ENCODE measurements around the gene OR2B6. TPM values are rescaled to one million over a fixed set of nuclear protein-coding genes. Genes with fewer than 3 reads are reported as not detected.
"Not testable (repeated sequence)": the region's sequence is repeated elsewhere in the genome, so short reads cannot be mapped to it uniquely, and the experiment has no call there.

OR2B6 gene
- total RNA-seq, 1 experiment from 2014 or later: 0.26 TPM

DNA sequence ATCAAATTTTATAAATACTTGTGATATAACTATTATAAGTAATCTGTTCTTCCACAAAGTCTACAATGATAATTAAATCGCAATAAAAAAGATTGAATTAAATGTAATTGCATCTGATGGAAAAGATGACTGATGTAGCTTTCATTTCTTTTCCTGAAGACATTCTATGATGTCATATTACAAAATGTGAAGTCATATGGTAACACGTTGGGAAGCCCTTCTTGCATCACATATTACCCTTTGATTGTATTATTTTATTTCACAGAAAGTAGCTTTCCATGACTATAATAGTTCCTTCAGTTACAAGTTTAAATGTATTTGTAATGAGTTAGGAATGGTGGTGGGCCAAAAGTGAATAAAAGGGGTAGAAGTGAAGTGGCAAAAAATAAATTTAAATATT, 25.8 kb upstream of the OR2B6 start:
- in situ Hi-C loops (cut with HindIII; ENCODE audit: low pct_unique_long_range_greater_than_20kb, low sequenced_read_pairs): no loop called here
- DNase-seq (ENCODE audit: low read depth, low spot score) (no peak), ATAC-seq (no peak)
- intact Hi-C loops (cut with micrococcal nuclease; ENCODE audit: unreplicated experiment): loop anchor here (5.0 kb wide), 1 partner anchor 51 kb away; no protein-coding TSS in a partner anchor
- Histone ChIP-seq H3K27me3 (ENCODE audit: control insufficient read depth, insufficient read depth, low read length) (no peaks in the 10 kb centered on the region), H3K9me3 (ENCODE audit: control insufficient read depth, insufficient read depth, low read depth, low read length) (no peaks in the 10 kb centered on the region), H3K4me3 (ENCODE audit: low read depth in 2 of 2, low read length in 2 of 2) (no peak overlapping the region), H3K4me1 (ENCODE audit: control insufficient read depth, insufficient read depth, low read length) (no peaks in the 10 kb centered on the region), H3K27ac (ENCODE audit: low read length) (no peak overlapping the region), H3K36me3 (ENCODE audit: control insufficient read depth, insufficient read depth, low read length) (no peaks in the 10 kb centered on the region)
- ChIA-PET CTCF (no interaction called here), POLR2A (no interaction called here)
- BruUV-seq (replicated peaks): no TSS peak
- TF ChIP-seq POLR2AphosphoS5 (IDR thresholded peaks at IDR 0.05; ENCODE audit: low read depth, low read length): no peak
- no peak for TF ChIP-seq SIN3A (IDR thresholded peaks at IDR 0.05; ENCODE audit: borderline replicate concordance, insufficient read depth, low read depth, low read length)
- TF ChIP-seq, protein P1, sequence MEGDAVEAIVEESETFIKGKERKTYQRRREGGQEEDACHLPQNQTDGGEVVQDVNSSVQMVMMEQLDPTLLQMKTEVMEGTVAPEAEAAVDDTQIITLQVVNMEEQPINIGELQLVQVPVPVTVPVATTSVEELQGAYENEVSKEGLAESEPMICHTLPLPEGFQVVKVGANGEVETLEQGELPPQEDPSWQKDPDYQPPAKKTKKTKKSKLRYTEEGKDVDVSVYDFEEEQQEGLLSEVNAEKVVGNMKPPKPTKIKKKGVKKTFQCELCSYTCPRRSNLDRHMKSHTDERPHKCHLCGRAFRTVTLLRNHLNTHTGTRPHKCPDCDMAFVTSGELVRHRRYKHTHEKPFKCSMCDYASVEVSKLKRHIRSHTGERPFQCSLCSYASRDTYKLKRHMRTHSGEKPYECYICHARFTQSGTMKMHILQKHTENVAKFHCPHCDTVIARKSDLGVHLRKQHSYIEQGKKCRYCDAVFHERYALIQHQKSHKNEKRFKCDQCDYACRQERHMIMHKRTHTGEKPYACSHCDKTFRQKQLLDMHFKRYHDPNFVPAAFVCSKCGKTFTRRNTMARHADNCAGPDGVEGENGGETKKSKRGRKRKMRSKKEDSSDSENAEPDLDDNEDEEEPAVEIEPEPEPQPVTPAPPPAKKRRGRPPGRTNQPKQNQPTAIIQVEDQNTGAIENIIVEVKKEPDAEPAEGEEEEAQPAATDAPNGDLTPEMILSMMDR (IDR thresholded peaks at IDR 0.05): no peak
- no peak for TF ChIP-seq TCF7L2 (IDR thresholded peaks at IDR 0.05; ENCODE audit: low read depth, low read length)
- TF ChIP-seq, protein P2, sequence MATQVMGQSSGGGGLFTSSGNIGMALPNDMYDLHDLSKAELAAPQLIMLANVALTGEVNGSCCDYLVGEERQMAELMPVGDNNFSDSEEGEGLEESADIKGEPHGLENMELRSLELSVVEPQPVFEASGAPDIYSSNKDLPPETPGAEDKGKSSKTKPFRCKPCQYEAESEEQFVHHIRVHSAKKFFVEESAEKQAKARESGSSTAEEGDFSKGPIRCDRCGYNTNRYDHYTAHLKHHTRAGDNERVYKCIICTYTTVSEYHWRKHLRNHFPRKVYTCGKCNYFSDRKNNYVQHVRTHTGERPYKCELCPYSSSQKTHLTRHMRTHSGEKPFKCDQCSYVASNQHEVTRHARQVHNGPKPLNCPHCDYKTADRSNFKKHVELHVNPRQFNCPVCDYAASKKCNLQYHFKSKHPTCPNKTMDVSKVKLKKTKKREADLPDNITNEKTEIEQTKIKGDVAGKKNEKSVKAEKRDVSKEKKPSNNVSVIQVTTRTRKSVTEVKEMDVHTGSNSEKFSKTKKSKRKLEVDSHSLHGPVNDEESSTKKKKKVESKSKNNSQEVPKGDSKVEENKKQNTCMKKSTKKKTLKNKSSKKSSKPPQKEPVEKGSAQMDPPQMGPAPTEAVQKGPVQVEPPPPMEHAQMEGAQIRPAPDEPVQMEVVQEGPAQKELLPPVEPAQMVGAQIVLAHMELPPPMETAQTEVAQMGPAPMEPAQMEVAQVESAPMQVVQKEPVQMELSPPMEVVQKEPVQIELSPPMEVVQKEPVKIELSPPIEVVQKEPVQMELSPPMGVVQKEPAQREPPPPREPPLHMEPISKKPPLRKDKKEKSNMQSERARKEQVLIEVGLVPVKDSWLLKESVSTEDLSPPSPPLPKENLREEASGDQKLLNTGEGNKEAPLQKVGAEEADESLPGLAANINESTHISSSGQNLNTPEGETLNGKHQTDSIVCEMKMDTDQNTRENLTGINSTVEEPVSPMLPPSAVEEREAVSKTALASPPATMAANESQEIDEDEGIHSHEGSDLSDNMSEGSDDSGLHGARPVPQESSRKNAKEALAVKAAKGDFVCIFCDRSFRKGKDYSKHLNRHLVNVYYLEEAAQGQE (IDR thresholded peaks at IDR 0.05; ENCODE audit: insufficient read depth in 1 of 2, low read depth in 2 of 2, low read length in 1 of 2): no peak

DNA sequence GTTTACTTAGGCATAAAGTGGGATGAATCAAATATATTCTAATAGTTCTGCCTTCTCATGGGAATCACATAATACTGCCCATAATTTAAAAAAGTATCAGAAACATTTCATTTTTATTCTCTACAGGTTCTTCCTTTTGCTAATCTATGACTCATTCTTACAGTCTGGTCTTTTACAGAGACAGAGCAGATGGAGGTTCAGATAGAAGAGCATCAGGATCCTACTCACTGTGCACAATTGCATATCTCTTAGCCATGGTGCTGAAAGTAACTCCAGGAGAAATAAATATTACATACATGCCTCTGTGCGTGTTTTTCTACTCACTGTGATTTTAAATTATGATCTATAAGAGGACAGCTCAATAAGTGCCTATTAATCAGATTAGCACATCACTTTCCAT, 16.3 kb upstream of the OR2B6 start:
- peaks cover 4% of the 10 kb centered on the region; the same call in 1 of the 2 replicates for H3K27me3 ChIP-seq (ENCODE audit: control insufficient read depth, insufficient read depth, low read length)
- ChIA-PET CTCF (no interaction called here), POLR2A (no interaction called here)
- no TSS peak for BruUV-seq (replicated peaks)
- TF ChIP-seq POLR2AphosphoS5 (IDR thresholded peaks at IDR 0.05; ENCODE audit: low read depth, low read length) (no peak), SIN3A (IDR thresholded peaks at IDR 0.05; ENCODE audit: borderline replicate concordance, insufficient read depth, low read depth, low read length) (no peak), TCF7L2 (IDR thresholded peaks at IDR 0.05; ENCODE audit: low read depth, low read length) (no peak)
- TF ChIP-seq, protein P2 (IDR thresholded peaks at IDR 0.05; ENCODE audit: insufficient read depth in 1 of 2, low read depth in 2 of 2, low read length in 1 of 2): no peak
- TF ChIP-seq, protein P1 (IDR thresholded peaks at IDR 0.05): no peak
- ATAC-seq (no peak), DNase-seq (ENCODE audit: low read depth, low spot score) (no peak)
- no peaks in the 10 kb centered on the region for H3K4me1 ChIP-seq (ENCODE audit: control insufficient read depth, insufficient read depth, low read length)
- H3K36me3 ChIP-seq (ENCODE audit: control insufficient read depth, insufficient read depth, low read length): no peaks in the 10 kb centered on the region
- in situ Hi-C loops (cut with HindIII; ENCODE audit: low pct_unique_long_range_greater_than_20kb, low sequenced_read_pairs) (no loop called here), intact Hi-C loops (cut with micrococcal nuclease; ENCODE audit: unreplicated experiment) (no loop called here)
- H3K9me3 ChIP-seq (ENCODE audit: control insufficient read depth, insufficient read depth, low read depth, low read length): no peaks in the 10 kb centered on the region
- H3K27ac ChIP-seq (ENCODE audit: low read length): no peak overlapping the region
- H3K4me3 ChIP-seq (ENCODE audit: low read depth in 2 of 2, low read length in 2 of 2): no peak overlapping the region

DNA sequence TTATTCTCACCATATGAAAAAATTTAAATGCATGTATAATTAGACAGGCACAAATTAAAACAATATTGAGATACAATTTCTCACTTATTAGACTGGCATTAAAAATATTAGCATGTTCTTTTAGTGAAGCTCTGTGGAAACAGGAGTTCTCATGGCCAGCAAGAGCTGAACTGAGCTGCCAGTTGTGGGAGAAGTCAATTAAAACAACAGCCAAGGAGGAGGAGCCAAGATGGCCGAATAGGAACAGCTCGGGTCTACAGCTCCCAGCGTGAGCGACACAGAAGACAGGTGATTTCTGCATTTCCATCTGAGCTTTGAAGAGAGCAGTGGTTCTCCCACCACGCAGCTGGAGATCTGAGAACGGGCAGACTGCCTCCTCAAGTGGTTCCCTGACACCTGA, 14.0 kb upstream of the OR2B6 start:
- H3K27ac ChIP-seq (ENCODE audit: low read length); CTCF ChIA-PET; H3K4me3 ChIP-seq (ENCODE audit: low read depth in 2 of 2, low read length in 2 of 2); intact Hi-C loops (cut with micrococcal nuclease; ENCODE audit: unreplicated experiment); H3K9me3 ChIP-seq (ENCODE audit: control insufficient read depth, insufficient read depth, low read depth, low read length); POLR2A ChIA-PET; DNase-seq (ENCODE audit: low read depth, low spot score); H3K36me3 ChIP-seq (ENCODE audit: control insufficient read depth, insufficient read depth, low read length); ATAC-seq; H3K4me1 ChIP-seq (ENCODE audit: control insufficient read depth, insufficient read depth, low read length); in situ Hi-C loops (cut with HindIII; ENCODE audit: low pct_unique_long_range_greater_than_20kb, low sequenced_read_pairs); H3K27me3 ChIP-seq (ENCODE audit: control insufficient read depth, insufficient read depth, low read length); BruUV-seq (replicated peaks): not testable (repeated sequence)

Measured in Panc1 (cell line).